Osteoblast (primary cell): Measurements from ENCODE around the gene MYH16. TPM values are rescaled to one million over a fixed set of nuclear protein-coding genes. Genes with fewer than 3 reads are reported as not detected.
"Not testable (repeated sequence)": the region's sequence is repeated elsewhere in the genome, so short reads cannot be mapped to it uniquely, and the experiment has no call there.

Experiments
- DNase-seq: peaks from one replicate; pipeline ENCODE4 v3.0.0; 2011; ENCODE audit warnings: low spot score, mixed read lengths; ENCODE audit not compliant: insufficient read length; ENCODE audit errors: missing footprints
- H2AFZ ChIP-seq: 2 replicates; pipeline ENCODE4 v1.6.0; 2011; ENCODE audit warnings: mild to moderate bottlenecking, low read length
- H3K27ac ChIP-seq: 2 replicates; pipeline ENCODE4 v1.5.1; 2011; ENCODE audit warnings: mild to moderate bottlenecking, low read depth, low read length, moderate library complexity
- H3K27me3 ChIP-seq: 2 replicates; pipeline ENCODE4 v1.6.0; 2012; ENCODE audit warnings: mild to moderate bottlenecking, control low read depth, inconsistent platforms, low read length, moderate library complexity; ENCODE audit not compliant: insufficient read depth
- H3K36me3 ChIP-seq: 2 replicates; pipeline ENCODE4 v1.5.1; 2011; ENCODE audit warnings: mild to moderate bottlenecking, low read length, control low read depth, moderate library complexity; ENCODE audit not compliant: insufficient read depth
- H3K4me1 ChIP-seq: 2 replicates; pipeline ENCODE4 v1.5.1; 2011; ENCODE audit warnings: mild to moderate bottlenecking, low read length, control low read depth, moderate library complexity; ENCODE audit not compliant: insufficient read depth
- H3K4me2 ChIP-seq: 2 replicates; pipeline ENCODE4 v1.6.0; 2011; ENCODE audit warnings: mild to moderate bottlenecking, low read length; ENCODE audit not compliant: insufficient read depth
- H3K4me3 ChIP-seq: fragments of 200-600 bp; sonication (generic); 3 replicates; pipeline ENCODE4 v1.5.1; 2012; ENCODE audit warnings: mild to moderate bottlenecking, low read length, inconsistent platforms; ENCODE audit not compliant: insufficient read depth
- H3K79me2 ChIP-seq: 2 replicates; pipeline ENCODE4 v1.6.0; 2012; ENCODE audit warnings: mild to moderate bottlenecking, low read length, control low read depth, inconsistent platforms; ENCODE audit not compliant: insufficient read depth
- H3K9me3 ChIP-seq: 2 replicates; pipeline ENCODE4 v1.5.1; 2011; ENCODE audit warnings: low read depth, low read length, control low read depth
- H4K20me1 ChIP-seq: 2 replicates; pipeline ENCODE4 v1.6.0; 2012; ENCODE audit warnings: mild to moderate bottlenecking, low read length, control low read depth; ENCODE audit not compliant: insufficient read depth
- total RNA-seq: library from RNA; depleted of rRNA; stranded (reverse); fragments of >200 nt; gene quantifications from 2 replicates; pipeline ENCODE4 v1.2.3, GENCODE V29; 2012
- TF ChIP-seq, protein P1 (sequence below): IDR thresholded peaks from 2 replicates; pipeline ENCODE4 v1.5.1; 2011; ENCODE audit warnings: mild to moderate bottlenecking, low read depth, low read length, moderate library complexity; ENCODE audit errors: extremely low read depth

Gene MYH16
- total RNA-seq, 1 donor, result not detected

DNA sequence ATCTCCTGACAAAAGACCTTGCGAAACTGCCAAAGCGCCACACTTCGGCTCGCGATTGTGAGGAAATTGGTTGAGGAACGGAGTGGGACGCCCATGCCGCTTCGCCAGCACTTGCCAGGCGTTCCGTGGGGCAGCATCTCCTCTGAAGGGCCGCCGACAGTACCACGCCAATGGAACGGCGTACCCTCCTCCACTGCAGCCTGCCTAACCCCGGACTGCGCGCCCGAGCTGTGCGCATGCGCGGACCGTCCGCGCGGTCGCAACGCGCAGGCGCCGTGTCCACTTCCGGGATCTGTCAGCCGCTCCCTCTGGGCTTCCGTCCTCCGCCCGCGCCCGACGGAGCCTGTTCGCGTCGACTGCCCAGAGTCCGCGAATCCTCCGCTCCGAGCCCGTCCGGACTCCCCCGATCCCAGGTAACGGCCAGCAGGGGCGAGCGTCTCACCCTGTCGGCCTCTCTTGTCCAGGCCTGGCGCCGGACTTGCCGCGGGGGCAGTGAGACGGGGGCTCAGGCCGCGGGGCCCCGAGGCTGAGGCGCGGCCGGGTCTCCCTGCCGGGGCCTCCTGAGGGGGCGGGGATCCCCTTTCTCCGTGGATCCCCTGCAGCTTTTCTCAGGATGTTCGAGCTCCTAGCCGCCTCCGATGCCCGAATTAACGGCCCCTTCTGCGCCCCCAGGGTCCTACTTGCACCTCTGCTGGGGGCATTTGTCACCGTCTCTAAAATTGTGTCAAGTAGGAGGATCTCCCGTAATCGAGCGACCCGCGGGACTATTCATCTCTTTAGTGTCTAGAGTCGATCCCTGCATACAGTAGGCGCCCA lies 53.2 kb downstream of the MYH16 start, which contains the start of gene ARPC1A:
TSS of gene ARPC1A (plus strand) at position 307 of the 816 bp plus-strand sequence. CDS start 7,456 bp downstream, outside the sequence.
- peak within 1 kb of the TSS; percentile 87 for H3K4me3 ChIP-seq
- peaks cover 4% of the 10 kb centered on the region for H3K36me3 ChIP-seq
- H3K4me1 ChIP-seq, result peaks cover 28% of the 10 kb centered on the region
- TF ChIP-seq, protein P1, sequence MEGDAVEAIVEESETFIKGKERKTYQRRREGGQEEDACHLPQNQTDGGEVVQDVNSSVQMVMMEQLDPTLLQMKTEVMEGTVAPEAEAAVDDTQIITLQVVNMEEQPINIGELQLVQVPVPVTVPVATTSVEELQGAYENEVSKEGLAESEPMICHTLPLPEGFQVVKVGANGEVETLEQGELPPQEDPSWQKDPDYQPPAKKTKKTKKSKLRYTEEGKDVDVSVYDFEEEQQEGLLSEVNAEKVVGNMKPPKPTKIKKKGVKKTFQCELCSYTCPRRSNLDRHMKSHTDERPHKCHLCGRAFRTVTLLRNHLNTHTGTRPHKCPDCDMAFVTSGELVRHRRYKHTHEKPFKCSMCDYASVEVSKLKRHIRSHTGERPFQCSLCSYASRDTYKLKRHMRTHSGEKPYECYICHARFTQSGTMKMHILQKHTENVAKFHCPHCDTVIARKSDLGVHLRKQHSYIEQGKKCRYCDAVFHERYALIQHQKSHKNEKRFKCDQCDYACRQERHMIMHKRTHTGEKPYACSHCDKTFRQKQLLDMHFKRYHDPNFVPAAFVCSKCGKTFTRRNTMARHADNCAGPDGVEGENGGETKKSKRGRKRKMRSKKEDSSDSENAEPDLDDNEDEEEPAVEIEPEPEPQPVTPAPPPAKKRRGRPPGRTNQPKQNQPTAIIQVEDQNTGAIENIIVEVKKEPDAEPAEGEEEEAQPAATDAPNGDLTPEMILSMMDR, result peak; percentile 33
- peak within 1 kb of the TSS; percentile 93 for H3K4me2 ChIP-seq
- H3K79me2 ChIP-seq, result peaks cover 52% of the 10 kb centered on the region
- no peaks in the 10 kb centered on the region for H3K9me3 ChIP-seq
- H2AFZ ChIP-seq, result peak within 1 kb of the TSS; percentile 95
- peaks cover 19% of the 10 kb centered on the region for H4K20me1 ChIP-seq
- H3K27ac ChIP-seq, result peak within 1 kb of the TSS; percentile 79
- H3K27me3 ChIP-seq, result no peaks in the 10 kb centered on the region
- DNase-seq, result peak; percentile 98

DNA sequence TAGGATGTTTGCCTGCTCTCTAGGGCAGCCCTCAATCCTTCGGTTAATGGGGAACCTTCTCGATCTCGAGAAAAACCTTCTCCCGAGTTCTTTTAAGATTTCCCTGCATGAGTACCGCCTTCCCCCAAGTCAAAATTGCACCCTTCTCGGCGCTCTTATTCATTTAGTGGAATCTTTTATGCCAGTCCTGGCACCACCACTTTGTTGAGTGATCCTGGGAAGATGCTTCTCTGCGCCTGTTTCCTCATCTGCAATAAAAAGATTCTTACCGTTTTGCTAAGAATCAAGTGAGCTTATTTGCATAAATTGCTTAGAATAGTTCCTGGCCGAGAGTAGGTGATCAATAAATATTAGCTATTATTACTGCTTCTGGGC lies 53.8 kb downstream of the MYH16 start:
- Histone ChIP-seq H3K4me3 (peak overlapping the region; percentile 87), H3K79me2 (peaks cover 57% of the 10 kb centered on the region), H4K20me1 (peaks cover 25% of the 10 kb centered on the region), H3K4me2 (peak overlapping the region; percentile 93), H3K36me3 (peaks cover 4% of the 10 kb centered on the region), H3K27ac (peak overlapping the region; percentile 79), H3K4me1 (peaks cover 34% of the 10 kb centered on the region), H2AFZ (peak overlapping the region; percentile 79), H3K9me3 (no peaks in the 10 kb centered on the region), H3K27me3 (no peaks in the 10 kb centered on the region)
- DNase-seq, result no peak
- TF ChIP-seq, protein P1, result no peak

DNA sequence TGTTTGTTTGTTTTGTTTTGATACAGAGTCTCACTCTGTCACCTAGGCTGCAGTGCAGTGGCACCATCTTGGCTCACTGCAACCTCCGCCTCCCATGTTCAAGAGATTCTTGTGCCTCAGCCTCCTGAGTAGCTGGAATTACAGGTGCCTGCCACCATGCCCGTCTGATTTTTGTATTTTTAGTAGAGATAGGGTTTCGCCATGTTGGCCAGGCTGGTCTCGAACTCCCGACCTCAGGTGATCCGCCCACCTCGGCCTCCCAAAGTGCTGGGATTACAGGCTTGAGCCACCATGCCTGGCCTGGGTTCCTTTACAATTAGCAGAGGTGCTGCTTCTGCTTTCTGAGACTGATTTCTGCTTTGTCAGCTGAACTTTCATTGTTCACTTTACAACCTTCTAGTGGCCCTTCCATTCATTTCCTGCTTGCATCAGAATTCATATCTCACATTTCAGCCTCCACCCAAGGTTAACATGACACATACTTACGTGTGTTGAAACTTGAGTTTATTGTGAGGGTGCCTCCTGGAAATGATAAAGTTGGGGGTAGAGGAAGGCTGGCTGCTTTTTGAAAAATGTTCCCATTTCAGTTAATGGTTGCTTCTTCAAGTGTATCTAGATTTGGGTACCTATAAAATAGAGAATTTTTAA lies 57.8 kb downstream of the MYH16 start:
- H3K27ac ChIP-seq, result peak overlapping the region; percentile 82
- DNase-seq, result peak; percentile 89
- peaks cover 90% of the 10 kb centered on the region for H3K79me2 ChIP-seq
- peaks cover 23% of the 10 kb centered on the region for H3K36me3 ChIP-seq
- peak overlapping the region; percentile 61 for H3K4me2 ChIP-seq
- not testable (repeated sequence) for H3K27me3 ChIP-seq, H3K9me3 ChIP-seq, H2AFZ ChIP-seq
- peak overlapping the region; percentile 24 for H3K4me3 ChIP-seq
- H4K20me1 ChIP-seq, result peaks cover 39% of the 10 kb centered on the region
- peaks cover 31% of the 10 kb centered on the region for H3K4me1 ChIP-seq

DNA sequence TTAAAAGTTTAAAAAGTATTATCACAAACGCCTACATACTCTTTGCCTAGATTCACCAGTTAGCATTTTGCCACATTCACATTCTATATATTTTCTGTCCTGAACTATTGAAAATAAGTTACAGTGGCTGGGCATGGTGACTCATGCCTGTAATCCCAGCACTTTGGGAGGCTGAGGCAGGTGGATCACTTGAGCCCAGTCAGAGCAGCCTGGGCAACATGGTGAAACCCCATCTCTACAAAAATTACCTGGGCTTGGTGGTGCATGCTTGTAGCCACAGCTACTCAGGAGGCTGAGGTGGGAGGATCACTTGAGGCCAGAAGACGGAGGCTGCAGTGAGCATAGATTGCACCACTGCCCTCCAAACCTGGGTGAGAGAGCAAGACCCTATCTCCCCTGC lies 58.4 kb downstream of the MYH16 start:
- TF ChIP-seq, protein P1, result no peak
- Histone ChIP-seq H3K4me3 (no peak overlapping the region), H3K9me3 (no peaks in the 10 kb centered on the region), H3K36me3 (peaks cover 27% of the 10 kb centered on the region), H3K4me1 (peaks cover 31% of the 10 kb centered on the region), H2AFZ (no peak overlapping the region), H3K4me2 (peak overlapping the region; percentile 61), H3K79me2 (peaks cover 91% of the 10 kb centered on the region), H3K27me3 (no peaks in the 10 kb centered on the region), H3K27ac (peak overlapping the region; percentile 82), H4K20me1 (peaks cover 38% of the 10 kb centered on the region)
- DNase-seq, result no peak
